Measurements from ENCODE around the gene CELF4.

DNA sequence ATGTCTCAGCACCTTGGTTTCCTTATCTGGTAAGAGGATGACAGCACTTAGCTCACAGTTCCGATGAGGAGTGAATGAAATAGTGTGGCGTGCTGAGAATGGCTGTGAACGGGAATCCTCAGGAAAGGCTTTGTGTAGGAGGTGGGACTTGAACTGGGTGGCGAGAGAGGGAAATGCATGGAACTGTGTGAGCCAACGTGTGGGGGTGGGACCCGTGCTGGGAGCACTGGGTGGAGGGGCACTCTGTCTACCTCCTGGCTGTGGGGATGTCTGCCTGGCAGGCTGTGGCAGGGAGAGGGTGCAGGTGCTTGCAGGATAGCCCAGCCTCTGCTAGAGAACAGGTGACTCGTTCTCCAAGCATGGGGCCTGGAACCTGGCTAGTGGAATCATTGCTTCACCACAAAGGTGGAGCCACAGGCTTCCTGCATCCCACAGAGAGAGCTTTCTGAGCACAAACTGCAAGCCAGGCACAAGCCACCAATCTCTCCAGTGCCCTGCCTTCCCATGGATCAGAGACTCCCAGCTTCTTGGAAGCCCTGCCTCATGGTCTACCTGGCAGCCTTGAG, 145.2 kb downstream of the CELF4 start:
- TF ChIP-seq GATA3 (IDR thresholded peaks at IDR 0.05; ENCODE audit: low read depth, low read length) (no peak), GATA2 (IDR thresholded peaks at IDR 0.05; ENCODE audit: low read depth, low read length) (no peak)

All from SH-SY5Y (cell line).